ENCODE results near the gene TPSD1.

- TF ChIP-seq EZH2 (IDR thresholded peaks at IDR 0.05) = no peak
- TF ChIP-seq POLR2AphosphoS5 (IDR thresholded peaks at IDR 0.05; ENCODE audit: borderline replicate concordance, low read depth, low read length) = no peak
Observed at GRCh38 chr16:1299012-1299867, 43.4 kb downstream of the TPSD1 start.

All from SK-N-MC (cell line).